ENCODE results near the gene TOM1L1.

TOM1L1 gene

DNA sequence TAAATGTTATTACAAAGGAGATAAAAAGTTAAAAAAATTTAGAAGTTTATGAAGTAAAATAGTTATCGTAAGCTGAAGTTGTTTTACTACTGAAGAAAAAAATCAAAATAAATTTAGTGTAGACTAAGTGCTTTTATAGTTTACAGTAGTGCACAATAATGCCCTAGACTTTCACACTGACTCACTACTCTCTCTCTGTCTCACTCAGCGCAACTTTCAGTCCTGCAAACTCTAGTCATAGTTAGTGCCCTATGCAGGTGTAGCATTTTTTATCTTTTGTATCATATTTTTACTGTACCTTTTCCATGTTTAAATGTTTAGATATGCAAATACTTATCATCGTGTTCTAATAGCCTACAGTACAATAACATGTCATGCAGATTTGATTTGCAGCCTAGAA, 17.7 kb upstream of the TOM1L1 start:
- no peak for TF ChIP-seq CTCF (IDR thresholded peaks at IDR 0.05; ENCODE audit: low read depth, low read length)
- no peak overlapping the region for H3K4me3 ChIP-seq (replicated peaks in 1 of 2; ENCODE audit: low read depth in 2 of 2, low read length in 2 of 2)

DNA sequence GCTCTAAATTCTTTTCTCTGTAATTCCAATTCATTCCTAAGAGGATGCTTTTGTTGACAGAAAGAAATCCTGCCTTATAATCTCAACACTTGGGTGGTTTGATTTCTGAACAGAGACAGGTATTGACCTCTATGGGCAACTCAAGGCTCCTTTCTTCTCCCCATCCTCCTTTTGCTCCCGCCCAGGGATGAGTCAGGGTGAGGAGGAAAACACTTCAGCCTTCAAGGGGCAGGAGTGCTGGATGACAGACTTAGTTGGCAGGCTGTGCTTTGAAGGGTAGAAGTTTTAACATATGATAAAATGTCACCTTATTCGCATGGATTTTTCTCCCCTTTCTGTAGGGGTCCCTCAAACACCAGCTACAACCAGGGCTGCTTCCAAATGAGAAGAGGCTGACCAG, 16.7 kb upstream of the TOM1L1 start:
- no peak overlapping the region for H3K4me3 ChIP-seq (replicated peaks in 1 of 2; ENCODE audit: low read depth in 2 of 2, low read length in 2 of 2)
- TF ChIP-seq CTCF (IDR thresholded peaks at IDR 0.05; ENCODE audit: low read depth, low read length) = no peak
- no peak for DNase-seq (ENCODE audit: low read depth in 2 of 2)

More for the DNA sequence above, 17.7 kb upstream of the TOM1L1 start:
- no peak for DNase-seq (ENCODE audit: low read depth in 2 of 2)

DNA sequence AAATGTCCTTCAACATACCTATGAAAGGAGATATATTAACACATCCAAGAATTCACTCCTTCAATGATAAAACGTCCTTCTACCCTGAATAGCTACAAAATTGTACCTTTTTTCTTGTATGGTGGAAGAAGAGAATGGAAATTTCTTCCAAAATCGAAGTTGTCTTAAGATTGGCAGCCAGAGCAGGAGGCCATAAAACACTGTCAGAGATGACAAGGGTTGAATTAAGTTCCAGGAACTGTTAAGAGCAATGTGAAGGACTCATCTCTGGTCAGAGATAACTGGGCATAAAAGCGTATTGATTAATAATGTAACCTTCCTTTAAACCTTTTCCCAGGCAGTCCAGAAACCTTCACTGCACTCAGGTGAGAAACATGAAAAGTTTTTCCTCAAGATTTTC, 12.9 kb upstream of the TOM1L1 start:
- H3K4me3 ChIP-seq (replicated peaks in 1 of 2; ENCODE audit: low read depth in 2 of 2, low read length in 2 of 2) = no peak overlapping the region
- no peak for TF ChIP-seq CTCF (IDR thresholded peaks at IDR 0.05; ENCODE audit: low read depth, low read length)
- DNase-seq (ENCODE audit: low read depth in 2 of 2) = no peak

- TF ChIP-seq CTCF (IDR thresholded peaks at IDR 0.05; ENCODE audit: low read depth, low read length) = no peak
- no peak for DNase-seq (ENCODE audit: low read depth in 2 of 2)
- no peak overlapping the region for H3K4me3 ChIP-seq (replicated peaks in 1 of 2; ENCODE audit: low read depth in 2 of 2, low read length in 2 of 2)
Measured at GRCh38 chr17:54888254-54888653, 12.4 kb upstream of the TOM1L1 start.

DNA sequence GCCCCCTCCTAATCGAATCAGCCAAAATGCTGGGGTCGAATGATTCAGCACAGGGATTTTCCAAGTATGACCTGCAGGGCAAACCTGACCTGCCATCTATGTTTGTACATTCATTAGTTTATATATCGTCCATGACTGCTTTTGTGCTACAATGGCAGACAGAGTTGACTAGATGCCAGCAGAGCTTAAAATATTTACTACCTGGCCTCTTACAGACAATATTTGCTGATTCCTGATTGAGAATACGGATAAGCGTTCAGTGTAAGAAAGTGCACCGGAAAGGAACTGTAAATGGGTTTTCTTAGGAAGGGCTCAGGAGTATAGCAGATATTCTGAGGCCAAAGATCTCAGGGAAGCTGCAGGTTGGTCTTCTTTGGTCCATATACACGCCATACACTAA, 11.7 kb upstream of the TOM1L1 start:
- DNase-seq (ENCODE audit: low read depth in 2 of 2) = no peak
- TF ChIP-seq CTCF (IDR thresholded peaks at IDR 0.05; ENCODE audit: low read depth, low read length) = no peak
- no peak overlapping the region for H3K4me3 ChIP-seq (replicated peaks in 1 of 2; ENCODE audit: low read depth in 2 of 2, low read length in 2 of 2)

GRCh38 chr17:54891176-54891821, 9.4 kb upstream of the TOM1L1 start:
- no peak overlapping the region for H3K4me3 ChIP-seq (replicated peaks in 1 of 2; ENCODE audit: low read depth in 2 of 2, low read length in 2 of 2)
- TF ChIP-seq CTCF (IDR thresholded peaks at IDR 0.05; ENCODE audit: low read depth, low read length) = peak; percentile 27
- peak; percentile 76 to 83 for DNase-seq (ENCODE audit: low read depth in 2 of 2)

DNA sequence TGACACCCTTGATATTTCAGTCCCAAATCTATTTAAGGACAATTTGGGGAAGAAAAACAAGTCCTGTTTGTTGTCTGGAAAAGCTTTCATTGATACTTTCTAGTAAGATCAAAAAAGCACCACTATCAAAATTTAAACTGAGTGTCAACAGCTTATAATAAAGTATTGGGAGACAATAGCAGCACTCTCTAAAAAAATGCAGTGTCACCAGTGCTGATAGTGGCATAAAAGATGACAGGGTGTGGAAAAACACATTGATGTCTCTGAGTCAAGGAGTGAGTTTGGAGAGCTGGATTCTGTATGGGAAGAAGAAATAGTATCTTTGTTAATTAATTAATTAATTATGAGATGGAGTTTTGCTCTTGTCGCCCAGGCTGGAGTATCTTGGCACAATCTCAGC, 8.3 kb upstream of the TOM1L1 start:
- no peak for DNase-seq (ENCODE audit: low read depth in 2 of 2)
- no peak for TF ChIP-seq CTCF (IDR thresholded peaks at IDR 0.05; ENCODE audit: low read depth, low read length)
- no peak overlapping the region for H3K4me3 ChIP-seq (replicated peaks in 1 of 2; ENCODE audit: low read depth in 2 of 2, low read length in 2 of 2)
